Measurements from ENCODE around the gene ERMARD.

The ERMARD gene

DNA sequence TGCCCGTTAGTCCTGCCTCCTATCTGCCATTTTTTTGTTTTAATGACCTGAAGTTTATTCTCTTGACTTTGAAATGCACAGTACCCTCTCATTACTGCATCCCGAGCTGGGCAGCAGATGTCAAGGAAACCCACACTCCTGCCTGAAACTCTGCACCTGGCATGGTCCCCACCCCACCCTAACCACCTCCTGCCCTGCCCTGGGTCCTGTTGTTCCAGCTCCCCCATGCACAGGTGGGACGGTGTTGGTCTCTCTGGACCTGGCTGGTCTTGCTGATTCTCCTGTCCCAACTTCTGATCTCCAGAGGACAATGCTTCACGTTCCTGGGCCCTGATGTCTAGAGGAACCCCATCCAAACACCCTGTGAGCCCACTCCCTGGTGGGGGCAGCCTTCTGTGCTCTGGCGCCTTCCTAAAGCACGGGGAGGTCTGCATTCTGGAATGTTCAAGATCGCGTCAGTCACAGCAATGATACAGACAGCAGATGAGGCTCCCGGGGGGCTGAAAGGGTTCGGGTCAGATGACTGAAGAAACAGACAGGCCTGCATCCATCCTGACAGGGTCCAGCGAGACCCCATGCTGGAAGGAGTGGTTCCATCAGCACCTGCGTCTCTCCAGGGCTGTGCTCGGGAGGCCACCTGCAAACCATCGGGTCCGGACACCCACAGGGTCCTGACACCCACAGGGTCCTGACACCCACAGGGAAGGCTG is 73.6 kb downstream of the ERMARD start:
- no peak for TF ChIP-seq TAF1 (IDR thresholded peaks at IDR 0.05; ENCODE audit: borderline replicate concordance, insufficient read depth, low read length)
- no peak for TF ChIP-seq FOXP2 (optimal IDR thresholded peaks at IDR 0.05; ENCODE audit: borderline replicate concordance, extremely low read depth, extremely low read length, insufficient read depth)
- TF ChIP-seq SIN3A (IDR thresholded peaks at IDR 0.05; ENCODE audit: borderline replicate concordance, insufficient read depth, low read length): no peak
- TF ChIP-seq POLR2AphosphoS5 (IDR thresholded peaks at IDR 0.05; ENCODE audit: low read depth, low read length): no peak
- TF ChIP-seq, protein P1, sequence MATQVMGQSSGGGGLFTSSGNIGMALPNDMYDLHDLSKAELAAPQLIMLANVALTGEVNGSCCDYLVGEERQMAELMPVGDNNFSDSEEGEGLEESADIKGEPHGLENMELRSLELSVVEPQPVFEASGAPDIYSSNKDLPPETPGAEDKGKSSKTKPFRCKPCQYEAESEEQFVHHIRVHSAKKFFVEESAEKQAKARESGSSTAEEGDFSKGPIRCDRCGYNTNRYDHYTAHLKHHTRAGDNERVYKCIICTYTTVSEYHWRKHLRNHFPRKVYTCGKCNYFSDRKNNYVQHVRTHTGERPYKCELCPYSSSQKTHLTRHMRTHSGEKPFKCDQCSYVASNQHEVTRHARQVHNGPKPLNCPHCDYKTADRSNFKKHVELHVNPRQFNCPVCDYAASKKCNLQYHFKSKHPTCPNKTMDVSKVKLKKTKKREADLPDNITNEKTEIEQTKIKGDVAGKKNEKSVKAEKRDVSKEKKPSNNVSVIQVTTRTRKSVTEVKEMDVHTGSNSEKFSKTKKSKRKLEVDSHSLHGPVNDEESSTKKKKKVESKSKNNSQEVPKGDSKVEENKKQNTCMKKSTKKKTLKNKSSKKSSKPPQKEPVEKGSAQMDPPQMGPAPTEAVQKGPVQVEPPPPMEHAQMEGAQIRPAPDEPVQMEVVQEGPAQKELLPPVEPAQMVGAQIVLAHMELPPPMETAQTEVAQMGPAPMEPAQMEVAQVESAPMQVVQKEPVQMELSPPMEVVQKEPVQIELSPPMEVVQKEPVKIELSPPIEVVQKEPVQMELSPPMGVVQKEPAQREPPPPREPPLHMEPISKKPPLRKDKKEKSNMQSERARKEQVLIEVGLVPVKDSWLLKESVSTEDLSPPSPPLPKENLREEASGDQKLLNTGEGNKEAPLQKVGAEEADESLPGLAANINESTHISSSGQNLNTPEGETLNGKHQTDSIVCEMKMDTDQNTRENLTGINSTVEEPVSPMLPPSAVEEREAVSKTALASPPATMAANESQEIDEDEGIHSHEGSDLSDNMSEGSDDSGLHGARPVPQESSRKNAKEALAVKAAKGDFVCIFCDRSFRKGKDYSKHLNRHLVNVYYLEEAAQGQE (IDR thresholded peaks at IDR 0.05; ENCODE audit: insufficient read depth in 1 of 2, low read depth in 2 of 2, low read length in 2 of 2): no peak

DNA sequence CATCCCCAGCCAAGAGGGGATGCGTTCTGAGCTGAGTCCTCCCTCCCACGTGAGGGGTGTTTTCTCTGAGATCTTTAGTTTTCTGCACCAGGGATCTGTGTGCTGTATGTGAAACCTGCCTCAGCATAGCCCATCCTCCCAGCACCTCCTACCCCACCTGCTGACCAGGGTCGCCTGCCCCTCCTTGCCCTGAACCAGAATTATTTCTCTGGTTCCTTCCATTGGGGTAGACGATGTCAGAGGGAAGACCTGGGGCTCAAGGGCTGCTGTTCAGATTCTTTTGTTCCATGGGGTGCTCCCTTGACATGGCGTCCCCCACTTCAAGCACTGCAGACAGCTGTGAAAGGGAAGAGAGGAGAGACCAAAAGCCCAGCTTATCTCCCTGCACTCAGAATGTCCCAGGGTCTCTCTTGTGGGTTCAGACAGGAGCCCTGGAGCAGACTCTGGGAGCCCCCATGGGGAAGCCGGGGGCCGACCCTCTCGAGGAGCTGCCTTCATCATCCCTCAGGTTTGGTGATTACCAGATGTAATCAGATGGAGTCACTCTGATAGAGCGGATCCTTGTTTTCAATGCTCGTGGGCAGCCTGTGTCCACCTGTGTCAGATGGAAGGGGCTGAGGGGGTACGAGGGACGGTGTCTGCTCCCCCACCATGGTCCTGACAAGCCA is 74.3 kb downstream of the ERMARD start:
- TF ChIP-seq SIN3A (IDR thresholded peaks at IDR 0.05; ENCODE audit: borderline replicate concordance, insufficient read depth, low read length): no peak
- TF ChIP-seq, protein P1 (IDR thresholded peaks at IDR 0.05; ENCODE audit: insufficient read depth in 1 of 2, low read depth in 2 of 2, low read length in 2 of 2): no peak

DNA sequence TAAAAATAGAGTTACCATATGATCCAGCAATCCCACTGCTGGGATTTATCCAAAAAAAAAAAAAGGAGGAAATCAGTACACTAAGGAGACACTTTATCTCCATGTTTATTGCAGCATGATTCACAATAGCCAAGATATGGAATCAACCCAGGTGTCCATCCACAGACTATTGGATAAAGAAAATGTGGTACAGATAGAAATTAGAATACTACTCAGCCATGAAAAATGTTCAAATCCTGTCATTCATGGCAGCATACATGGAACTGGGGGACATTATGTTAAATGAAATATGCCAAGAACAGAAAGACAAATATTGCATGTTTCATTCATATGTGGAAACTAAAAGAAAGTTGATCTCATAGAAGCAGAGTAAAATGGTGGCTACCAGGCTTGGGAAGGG is 75.3 kb downstream of the ERMARD start:
- TF ChIP-seq, protein P1 (IDR thresholded peaks at IDR 0.05; ENCODE audit: insufficient read depth in 1 of 2, low read depth in 2 of 2, low read length in 2 of 2): no peak
- no peak for TF ChIP-seq FOXP2 (optimal IDR thresholded peaks at IDR 0.05; ENCODE audit: borderline replicate concordance, extremely low read depth, extremely low read length, insufficient read depth)
- TF ChIP-seq TAF1 (IDR thresholded peaks at IDR 0.05; ENCODE audit: borderline replicate concordance, insufficient read depth, low read length): no peak
- no peak for TF ChIP-seq SIN3A (IDR thresholded peaks at IDR 0.05; ENCODE audit: borderline replicate concordance, insufficient read depth, low read length)
- no peak for TF ChIP-seq POLR2AphosphoS5 (IDR thresholded peaks at IDR 0.05; ENCODE audit: low read depth, low read length)

DNA sequence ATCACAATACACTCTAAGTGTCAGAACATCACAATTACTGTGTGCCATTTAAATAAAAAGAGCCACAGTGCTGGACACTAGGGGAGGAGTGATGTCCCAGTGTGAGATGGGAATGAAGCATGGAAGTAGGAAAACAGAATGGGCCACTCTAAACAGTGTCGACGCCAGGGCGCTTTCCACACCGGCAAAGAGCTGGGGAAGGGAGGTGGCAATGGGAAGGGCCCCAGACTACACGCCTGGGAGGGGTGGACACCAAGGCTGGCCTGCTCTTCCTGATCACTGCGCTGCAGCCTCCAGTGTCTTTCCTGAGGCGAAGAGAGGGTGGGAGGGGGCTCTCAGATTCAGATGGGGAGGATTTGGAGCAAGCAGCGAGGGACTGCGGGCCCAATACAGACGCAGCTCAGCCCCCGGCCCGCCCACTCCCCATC is 75.9 kb downstream of the ERMARD start:
- TF ChIP-seq FOXP2 (optimal IDR thresholded peaks at IDR 0.05; ENCODE audit: borderline replicate concordance, extremely low read depth, extremely low read length, insufficient read depth) (no peak), SIN3A (IDR thresholded peaks at IDR 0.05; ENCODE audit: borderline replicate concordance, insufficient read depth, low read length) (no peak), TAF1 (IDR thresholded peaks at IDR 0.05; ENCODE audit: borderline replicate concordance, insufficient read depth, low read length) (no peak), POLR2AphosphoS5 (IDR thresholded peaks at IDR 0.05; ENCODE audit: low read depth, low read length) (no peak)
- TF ChIP-seq, protein P1 (IDR thresholded peaks at IDR 0.05; ENCODE audit: insufficient read depth in 1 of 2, low read depth in 2 of 2, low read length in 2 of 2): no peak

Measured in PFSK-1 (cell line).